Neuronal stem cell (in vitro differentiated cells): ENCODE results near the gene FIBIN.

ENCODE experiments used
- DNase-seq: peaks from one replicate; pipeline ENCODE4 v3.0.0-alpha.2; 2013; ENCODE audit warnings: low spot score
- H2AFZ ChIP-seq: one replicate; pipeline ENCODE4 v1.6.1; 2013; ENCODE audit warnings: mild to moderate bottlenecking, low read length, inconsistent platforms
- H2AK5ac ChIP-seq: 2 replicates; pipeline ENCODE4 v1.6.1; 2013; ENCODE audit warnings: low read depth, mild to moderate bottlenecking, inconsistent platforms, low read length, moderate library complexity, mixed read lengths
- H2BK120ac ChIP-seq: 2 replicates; pipeline ENCODE4 v1.6.1; 2013; ENCODE audit warnings: low read depth, mild to moderate bottlenecking, inconsistent platforms, low read length, moderate library complexity, mixed read lengths
- H2BK12ac ChIP-seq: one replicate; pipeline ENCODE4 v1.6.1; 2013; ENCODE audit warnings: low read length, inconsistent platforms
- H2BK15ac ChIP-seq: 2 replicates; pipeline ENCODE4 v1.6.1; 2013; ENCODE audit warnings: mild to moderate bottlenecking, low read length, inconsistent platforms, mixed read lengths
- H2BK5ac ChIP-seq: one replicate; pipeline ENCODE4 v1.6.1; 2013; ENCODE audit warnings: inconsistent platforms, mild to moderate bottlenecking, low read length, moderate library complexity
- H3K14ac ChIP-seq: one replicate; pipeline ENCODE4 v1.6.1; 2013; ENCODE audit warnings: low read length, inconsistent platforms
- H3K18ac ChIP-seq: 2 replicates; pipeline ENCODE4 v1.6.1; 2013; ENCODE audit warnings: low read length, inconsistent platforms
- H3K23ac ChIP-seq: 2 replicates; pipeline ENCODE4 v1.6.1; 2013; ENCODE audit warnings: low read depth, mild to moderate bottlenecking, mixed read lengths, low read length, inconsistent platforms; ENCODE audit not compliant: poor library complexity
- H3K27ac ChIP-seq: replicated peaks from 3 replicates; pipeline ENCODE4 v1.5.1; 2013; ENCODE audit warnings: low read length, inconsistent platforms
- H3K27me3 ChIP-seq, 3 experiments: 2 replicates each; pipeline ENCODE4 v1.6.1; 2013; ENCODE audit warnings: low read length in 3 of 3, mild to moderate bottlenecking in 2 of 3, inconsistent platforms in 1 of 3, low read depth in 1 of 3, mixed read lengths in 1 of 3, moderate library complexity in 1 of 3; ENCODE audit not compliant: control insufficient read depth in 3 of 3, insufficient read depth in 3 of 3
- H3K36me3 ChIP-seq, 2 donors: replicated peaks in 1 of 2; 2 replicates each; pipeline ENCODE4 v1.6.1; 2013; ENCODE audit warnings: low read length in 2 of 2; ENCODE audit not compliant: control insufficient read depth in 2 of 2, insufficient read depth in 2 of 2
- H3K4ac ChIP-seq: 2 replicates; pipeline ENCODE4 v1.6.1; 2013; ENCODE audit warnings: inconsistent platforms, mild to moderate bottlenecking, low read length, moderate library complexity
- H3K4me1 ChIP-seq, 2 donors: 1 replicate in 1 of 2; 2 replicates in 1 of 2; pipeline ENCODE4 v1.6.1; 2013; ENCODE audit warnings: low read length in 2 of 2, low read depth in 1 of 2; ENCODE audit not compliant: control insufficient read depth in 2 of 2, insufficient read depth in 1 of 2
- H3K4me2 ChIP-seq: one replicate; pipeline ENCODE4 v1.6.1; 2013; ENCODE audit warnings: mild to moderate bottlenecking, low read length, inconsistent platforms; ENCODE audit not compliant: insufficient read depth, poor library complexity, severe bottlenecking
- H3K4me3 ChIP-seq, 2 donors: 2 replicates each; pipeline ENCODE4 v1.5.1; 2013; ENCODE audit warnings: low read length in 2 of 2, mild to moderate bottlenecking in 2 of 2, inconsistent platforms in 1 of 2, moderate library complexity in 1 of 2
- H3K79me1 ChIP-seq: one replicate; pipeline ENCODE4 v1.6.1; 2013; ENCODE audit warnings: low read depth, mild to moderate bottlenecking, inconsistent platforms, low read length, moderate library complexity
- H3K9ac ChIP-seq: one replicate; pipeline ENCODE4 v1.6.1; 2013; ENCODE audit warnings: mild to moderate bottlenecking, low read depth, low read length, inconsistent platforms; ENCODE audit not compliant: poor library complexity
- H3K9me3 ChIP-seq, 2 donors: replicated peaks in 1 of 2; 2 replicates each; pipeline versions ENCODE3 to v1.6.1; 2013; ENCODE audit warnings: low read length in 2 of 2, mild to moderate bottlenecking in 2 of 2, inconsistent platforms in 1 of 2, low read depth in 1 of 2, mixed read lengths in 1 of 2, moderate library complexity in 1 of 2; ENCODE audit not compliant: control insufficient read depth in 2 of 2, insufficient read depth in 1 of 2
- H4K8ac ChIP-seq: one replicate; pipeline ENCODE4 v1.6.1; 2013; ENCODE audit warnings: low read depth, mild to moderate bottlenecking, inconsistent platforms, low read length, moderate library complexity
- H4K91ac ChIP-seq: one replicate; pipeline ENCODE4 v1.6.1; 2013; ENCODE audit warnings: low read length, low read depth, mild to moderate bottlenecking, inconsistent platforms; ENCODE audit not compliant: poor library complexity
- WGBS, 2 donors: extraction: QIAGEN DNeasy Blood & Tissue Kit; methylation state at CpG; one replicate each; pipeline ENCODE4 v1.1.7; 2013; ENCODE audit warnings: missing lambda C conversion rate in 2 of 2, mixed read lengths in 1 of 2; ENCODE audit not compliant: insufficient read length in 2 of 2, insufficient replicate concordance in 1 of 2; ENCODE audit errors: extremely low coverage in 2 of 2; 5-methylcytosine and 5-hydroxymethylcytosine counted together

FIBIN gene

DNA sequence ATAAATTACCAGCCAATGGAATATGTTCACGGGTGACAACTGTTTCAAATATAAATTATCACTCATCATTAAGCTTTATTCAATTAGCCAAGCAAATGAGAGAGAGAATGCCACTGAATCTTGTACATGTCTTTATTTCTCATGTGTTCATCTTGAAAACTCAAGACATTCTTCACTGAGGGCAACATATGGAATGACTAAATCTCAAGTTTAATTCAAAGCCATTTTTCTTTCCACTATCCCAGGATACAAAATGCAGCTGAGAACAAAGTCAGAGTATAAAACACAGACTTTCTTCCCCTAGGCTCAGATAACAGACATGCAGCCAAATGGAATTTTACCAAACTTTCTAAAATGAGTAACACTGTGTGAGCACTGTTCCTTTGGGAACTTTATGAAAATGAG is 34.7 kb downstream of the FIBIN start:
- Histone ChIP-seq H3K4me3 (no peak overlapping the region), H2AFZ (no peak overlapping the region), H2BK120ac (no peak overlapping the region), H3K79me1 (no peaks in the 10 kb centered on the region), H2AK5ac (no peak overlapping the region), H2BK5ac (no peak overlapping the region), H3K9me3 (peaks cover 0 to 2% of the 10 kb centered on the region in 2 donors), H3K18ac (no peak overlapping the region), H3K14ac (no peak overlapping the region), H3K4ac (no peak overlapping the region), H3K4me1 (peaks cover 0 to 2% of the 10 kb centered on the region in 2 donors), H3K9ac (no peak overlapping the region), H3K4me2 (no peak overlapping the region), H2BK12ac (no peak overlapping the region), H2BK15ac (no peak overlapping the region), H3K23ac (no peak overlapping the region), H4K8ac (no peak overlapping the region), H3K27ac (no peak overlapping the region), H3K27me3 (peaks cover 0 to 6% (median 0%) of the 10 kb centered on the region in 3 experiments), H4K91ac (no peak overlapping the region), H3K36me3 (no peaks in the 10 kb centered on the region)
- no peak for DNase-seq
- no CpG with 5 or more reads among the region's 1 CpG for WGBS, 2 donors

DNA sequence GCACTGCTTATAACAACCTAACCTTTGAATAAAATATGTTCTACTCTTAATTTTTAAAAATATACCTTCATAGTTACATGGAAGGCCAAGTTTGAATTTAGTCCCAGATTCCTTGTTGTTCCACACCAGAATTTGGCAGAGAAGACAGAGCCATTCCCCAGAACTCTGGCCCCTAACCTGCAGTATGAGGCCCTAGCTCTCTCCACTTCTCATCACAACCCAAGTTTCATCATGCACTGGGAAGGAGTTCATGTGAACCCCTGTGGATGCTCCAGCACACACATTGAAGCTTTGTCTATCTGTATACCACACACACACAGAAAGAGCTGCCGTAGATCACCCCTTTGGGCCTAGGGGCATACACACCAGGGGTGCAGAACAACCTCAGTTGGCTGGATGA is 36.1 kb downstream of the FIBIN start:
- no peak overlapping the region for H3K14ac ChIP-seq
- H3K4me1 ChIP-seq = peaks cover 0 to 2% of the 10 kb centered on the region in 2 donors
- H2BK15ac ChIP-seq = no peak overlapping the region
- peaks cover 0 to 6% (median 0%) of the 10 kb centered on the region in 3 experiments for H3K27me3 ChIP-seq
- H2AK5ac ChIP-seq = no peak overlapping the region
- H3K27ac ChIP-seq = no peak overlapping the region
- H3K4ac ChIP-seq = no peak overlapping the region
- no peak overlapping the region for H3K4me2 ChIP-seq
- no peaks in the 10 kb centered on the region for H3K79me1 ChIP-seq
- H3K4me3 ChIP-seq = no peak overlapping the region
- no peak overlapping the region for H2BK5ac ChIP-seq
- no peak overlapping the region for H2BK12ac ChIP-seq
- no peak overlapping the region for H3K18ac ChIP-seq
- H3K23ac ChIP-seq = no peak overlapping the region
- no peak for DNase-seq
- H2AFZ ChIP-seq = no peak overlapping the region
- H3K36me3 ChIP-seq = no peaks in the 10 kb centered on the region
- WGBS, 2 donors = no CpG with 5 or more reads among the region's 1 CpG
- H2BK120ac ChIP-seq = no peak overlapping the region
- no peak overlapping the region for H4K91ac ChIP-seq
- H4K8ac ChIP-seq = no peak overlapping the region
- peaks cover 0 to 2% of the 10 kb centered on the region in 2 donors for H3K9me3 ChIP-seq
- H3K9ac ChIP-seq = no peak overlapping the region

DNA sequence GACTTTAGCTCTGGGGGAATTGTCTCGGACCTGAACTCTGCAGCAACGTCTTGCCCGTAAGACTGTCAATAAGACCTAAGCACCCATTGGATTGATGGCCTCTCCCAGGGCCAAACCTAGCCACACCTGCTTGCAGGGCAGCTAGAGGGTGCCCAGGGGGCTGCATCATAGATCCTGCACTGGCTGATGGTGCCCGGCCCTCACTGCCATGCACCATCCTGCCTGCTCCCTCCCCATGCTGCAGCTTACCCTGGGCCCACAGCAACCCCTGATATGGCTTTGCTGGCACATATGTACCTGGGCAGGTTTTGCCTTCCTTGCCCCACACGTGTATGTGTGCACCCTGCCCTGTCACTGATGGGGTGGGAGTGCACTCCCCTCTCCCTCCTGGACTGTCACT is 37.8 kb downstream of the FIBIN start:
- H3K79me1 ChIP-seq = no peaks in the 10 kb centered on the region
- H3K9me3 ChIP-seq = peaks cover 2 to 4% of the 10 kb centered on the region in 2 donors
- peak overlapping the region; percentile 72 for H3K18ac ChIP-seq
- H3K9ac ChIP-seq = no peak overlapping the region
- H2BK120ac ChIP-seq = no peak overlapping the region
- no peak overlapping the region for H4K8ac ChIP-seq
- H3K23ac ChIP-seq = peak overlapping the region; percentile 8
- DNase-seq = no peak
- no peak overlapping the region for H3K27ac ChIP-seq
- no peak overlapping the region for H2AFZ ChIP-seq
- peak overlapping the region; percentile 17 for H3K4ac ChIP-seq
- no peak overlapping the region for H3K4me3 ChIP-seq
- H4K91ac ChIP-seq = no peak overlapping the region
- no peak overlapping the region for H2BK5ac ChIP-seq
- no peak overlapping the region for H3K4me2 ChIP-seq
- H3K36me3 ChIP-seq = no peaks in the 10 kb centered on the region
- peaks cover 0 to 2% of the 10 kb centered on the region in 2 donors for H3K4me1 ChIP-seq
- H2BK12ac ChIP-seq = no peak overlapping the region
- no peak overlapping the region for H2BK15ac ChIP-seq
- no peak overlapping the region for H3K14ac ChIP-seq
- peak overlapping the region; percentile 76 for H2AK5ac ChIP-seq
- WGBS, 2 donors = no CpG with 5 or more reads among the region's 5 CpGs
- peaks cover 0 to 6% (median 0%) of the 10 kb centered on the region in 3 experiments for H3K27me3 ChIP-seq

DNA sequence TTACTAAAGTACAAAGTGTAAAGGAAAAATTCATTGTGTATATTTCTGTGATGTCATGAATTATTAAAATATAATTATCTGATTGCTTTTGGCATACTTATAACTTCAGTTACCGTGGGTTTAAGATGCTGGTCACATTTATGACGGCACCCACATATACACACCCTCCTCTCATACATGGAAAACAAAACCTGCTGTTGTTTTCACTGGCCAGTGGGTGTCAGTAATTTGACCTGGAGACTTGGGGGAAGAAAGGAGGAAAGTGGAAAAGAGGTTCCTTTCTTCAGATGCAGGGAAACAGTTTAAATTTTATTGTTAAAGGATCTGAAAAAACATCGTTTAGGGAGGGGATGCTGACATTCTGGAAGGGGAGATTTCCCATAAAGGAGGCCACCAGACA is 46.0 kb downstream of the FIBIN start:
- Histone ChIP-seq H3K4me1 (peaks cover 1 to 12% of the 10 kb centered on the region in 2 donors), H3K18ac (peak overlapping the region; percentile 23), H3K9me3 (peaks cover 0 to 4% of the 10 kb centered on the region in 2 donors), H3K27ac (no peak overlapping the region), H3K14ac (no peak overlapping the region), H3K79me1 (no peaks in the 10 kb centered on the region), H3K4ac (no peak overlapping the region), H4K8ac (no peak overlapping the region), H2BK15ac (no peak overlapping the region), H2BK12ac (no peak overlapping the region), H3K9ac (no peak overlapping the region), H3K4me2 (no peak overlapping the region), H2AK5ac (no peak overlapping the region), H2BK5ac (no peak overlapping the region), H3K23ac (no peak overlapping the region), H3K27me3 (no peaks in the 10 kb centered on the region), H3K36me3 (no peaks in the 10 kb centered on the region), H2AFZ (peak overlapping the region; percentile 58), H2BK120ac (no peak overlapping the region), H3K4me3 (no peak overlapping the region), H4K91ac (no peak overlapping the region)
- no peak for DNase-seq
- no CpG with 5 or more reads among the region's 3 CpGs for WGBS, 2 donors
